Measurements from ENCODE around the gene ZYG11A. TPM values are rescaled to one million over a fixed set of nuclear protein-coding genes. Genes with fewer than 3 reads are reported as not detected.

ZYG11A gene
- total RNA-seq, 1 experiment from 2014 or later, result 7.3 TPM

- Mint-ChIP-seq H3K4me1 (peaks cover 3% of the 10 kb centered on the region), H3K27ac (no peak overlapping the region)
- CTCF ChIA-PET, result interaction anchor here (0.9 kb wide), 1 partner anchor 25 kb away, joined by 3 read pairs; no protein-coding TSS in a partner anchor
Measured at GRCh38 chr1:52880206-52880605, 37.6 kb downstream of the ZYG11A start.

GRCh38 chr1:52887483-52887882 is 44.9 kb downstream of the ZYG11A start:
- CTCF ChIA-PET, result no interaction called here
- Mint-ChIP-seq H3K27ac (no peak overlapping the region), H3K27me3 (ENCODE audit: low read depth) (no peaks in the 10 kb centered on the region), H3K36me3 (peaks cover 19% of the 10 kb centered on the region), H3K9me3 (no peaks in the 10 kb centered on the region), H3K4me1 (no peaks in the 10 kb centered on the region), H3K4me3 (no peak overlapping the region)
- no peak for ATAC-seq
- DNase-seq (ENCODE audit: low spot score), result no peak
- TF ChIP-seq, protein P1, sequence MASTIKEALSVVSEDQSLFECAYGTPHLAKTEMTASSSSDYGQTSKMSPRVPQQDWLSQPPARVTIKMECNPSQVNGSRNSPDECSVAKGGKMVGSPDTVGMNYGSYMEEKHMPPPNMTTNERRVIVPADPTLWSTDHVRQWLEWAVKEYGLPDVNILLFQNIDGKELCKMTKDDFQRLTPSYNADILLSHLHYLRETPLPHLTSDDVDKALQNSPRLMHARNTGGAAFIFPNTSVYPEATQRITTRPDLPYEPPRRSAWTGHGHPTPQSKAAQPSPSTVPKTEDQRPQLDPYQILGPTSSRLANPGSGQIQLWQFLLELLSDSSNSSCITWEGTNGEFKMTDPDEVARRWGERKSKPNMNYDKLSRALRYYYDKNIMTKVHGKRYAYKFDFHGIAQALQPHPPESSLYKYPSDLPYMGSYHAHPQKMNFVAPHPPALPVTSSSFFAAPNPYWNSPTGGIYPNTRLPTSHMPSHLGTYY (CRISPR knock-in tag; IDR thresholded peaks at IDR 0.05), result no peak
- TF ChIP-seq NR3C1 (CRISPR knock-in tag; conservative IDR thresholded peaks at IDR 0.05; ENCODE audit: low read depth), result no peak
- TF ChIP-seq ZNF396 (CRISPR knock-in tag; IDR thresholded peaks at IDR 0.05; ENCODE audit: borderline replicate concordance), result no peak
- no peak for TF ChIP-seq FOXJ3 (CRISPR knock-in tag; IDR thresholded peaks at IDR 0.05; ENCODE audit: borderline replicate concordance)
- TF ChIP-seq ZNF416 (CRISPR knock-in tag; IDR thresholded peaks at IDR 0.05), result no peak
- no peak for TF ChIP-seq MXD4 (CRISPR knock-in tag; IDR thresholded peaks at IDR 0.05; ENCODE audit: borderline replicate concordance)
- no peak for TF ChIP-seq ZBTB21 (CRISPR knock-in tag; IDR thresholded peaks at IDR 0.05; ENCODE audit: borderline replicate concordance)
- TF ChIP-seq, protein P2, sequence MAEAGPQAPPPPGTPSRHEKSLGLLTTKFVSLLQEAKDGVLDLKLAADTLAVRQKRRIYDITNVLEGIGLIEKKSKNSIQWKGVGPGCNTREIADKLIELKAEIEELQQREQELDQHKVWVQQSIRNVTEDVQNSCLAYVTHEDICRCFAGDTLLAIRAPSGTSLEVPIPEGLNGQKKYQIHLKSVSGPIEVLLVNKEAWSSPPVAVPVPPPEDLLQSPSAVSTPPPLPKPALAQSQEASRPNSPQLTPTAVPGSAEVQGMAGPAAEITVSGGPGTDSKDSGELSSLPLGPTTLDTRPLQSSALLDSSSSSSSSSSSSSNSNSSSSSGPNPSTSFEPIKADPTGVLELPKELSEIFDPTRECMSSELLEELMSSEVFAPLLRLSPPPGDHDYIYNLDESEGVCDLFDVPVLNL (CRISPR knock-in tag; IDR thresholded peaks at IDR 0.05; ENCODE audit: borderline replicate concordance, low read depth), result no peak
- no peak for TF ChIP-seq JUN (CRISPR knock-in tag; IDR thresholded peaks at IDR 0.05)
- TF ChIP-seq MYBL2 (CRISPR knock-in tag; IDR thresholded peaks at IDR 0.05), result no peak
- TF ChIP-seq TEAD4 (CRISPR knock-in tag; IDR thresholded peaks at IDR 0.05), result no peak
- no peak for TF ChIP-seq NFYB (CRISPR knock-in tag; conservative IDR thresholded peaks at IDR 0.05; ENCODE audit: low read depth)
- TF ChIP-seq ETV6 (CRISPR knock-in tag; IDR thresholded peaks at IDR 0.05), result no peak
- TF ChIP-seq, protein P3, sequence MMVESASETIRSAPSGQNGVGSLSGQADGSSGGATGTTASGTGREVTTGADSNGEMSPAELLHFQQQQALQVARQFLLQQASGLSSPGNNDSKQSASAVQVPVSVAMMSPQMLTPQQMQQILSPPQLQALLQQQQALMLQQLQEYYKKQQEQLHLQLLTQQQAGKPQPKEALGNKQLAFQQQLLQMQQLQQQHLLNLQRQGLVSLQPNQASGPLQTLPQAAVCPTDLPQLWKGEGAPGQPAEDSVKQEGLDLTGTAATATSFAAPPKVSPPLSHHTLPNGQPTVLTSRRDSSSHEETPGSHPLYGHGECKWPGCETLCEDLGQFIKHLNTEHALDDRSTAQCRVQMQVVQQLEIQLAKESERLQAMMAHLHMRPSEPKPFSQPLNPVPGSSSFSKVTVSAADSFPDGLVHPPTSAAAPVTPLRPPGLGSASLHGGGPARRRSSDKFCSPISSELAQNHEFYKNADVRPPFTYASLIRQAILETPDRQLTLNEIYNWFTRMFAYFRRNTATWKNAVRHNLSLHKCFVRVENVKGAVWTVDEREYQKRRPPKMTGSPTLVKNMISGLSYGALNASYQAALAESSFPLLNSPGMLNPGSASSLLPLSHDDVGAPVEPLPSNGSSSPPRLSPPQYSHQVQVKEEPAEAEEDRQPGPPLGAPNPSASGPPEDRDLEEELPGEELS (CRISPR knock-in tag; IDR thresholded peaks at IDR 0.05), result no peak
- POLR2A ChIA-PET, result no interaction called here

More at GRCh38 chr1:52880206-52880605, 37.6 kb downstream of the ZYG11A start:
- TF ChIP-seq NFE2L1 (CRISPR knock-in tag; IDR thresholded peaks at IDR 0.05), result no peak
- TF ChIP-seq FOXP1 (CRISPR knock-in tag; IDR thresholded peaks at IDR 0.05; ENCODE audit: borderline replicate concordance), result no peak
- TF ChIP-seq ETV6 (CRISPR knock-in tag; IDR thresholded peaks at IDR 0.05), result no peak
- DNase-seq (ENCODE audit: low spot score), result no peak
- Mint-ChIP-seq H3K4me3 (no peak overlapping the region), H3K27me3 (ENCODE audit: low read depth) (no peaks in the 10 kb centered on the region), H3K36me3 (peaks cover 11% of the 10 kb centered on the region; the same call in 1 of the 2 replicates), H3K9me3 (no peaks in the 10 kb centered on the region)
- ATAC-seq, result no peak
- POLR2A ChIA-PET, result no interaction called here

GRCh38 chr1:52892424-52893215 is 50.1 kb downstream of the ZYG11A start:
- Mint-ChIP-seq H3K4me3 (no peak overlapping the region), H3K4me1 (no peaks in the 10 kb centered on the region), H3K9me3 (no peaks in the 10 kb centered on the region), H3K27ac (no peak overlapping the region), H3K36me3 (peaks cover 17% of the 10 kb centered on the region), H3K27me3 (ENCODE audit: low read depth) (no peaks in the 10 kb centered on the region)
- DNase-seq (ENCODE audit: low spot score) (no peak), ATAC-seq (no peak)
- ChIA-PET POLR2A (no interaction called here), CTCF (interaction anchor here (2.1 kb wide), 1 partner anchor 12 kb away, joined by 5 read pairs; no protein-coding TSS in a partner anchor)
- TF ChIP-seq ZNF121 (CRISPR knock-in tag; IDR thresholded peaks at IDR 0.05) (no peak), MXD4 (CRISPR knock-in tag; IDR thresholded peaks at IDR 0.05; ENCODE audit: borderline replicate concordance) (no peak), MAX (CRISPR knock-in tag; IDR thresholded peaks at IDR 0.05) (no peak)

Measured in WTC11 (cell line).